ENCODE data around the gene TFB1M. TPM values are rescaled to one million over a fixed set of nuclear protein-coding genes. Genes with fewer than 3 reads are reported as not detected.

TFB1M gene
- total and polyA plus RNA-seq, 2 experiments from 2014 or later: 10.3 to 11.2 TPM

- no peak overlapping the region for H3K27ac ChIP-seq
- H3K4me2 ChIP-seq: no peak overlapping the region
- no peak overlapping the region for H2AFZ ChIP-seq
- no peaks in the 10 kb centered on the region for H3K27me3 ChIP-seq
- peaks cover 7% of the 10 kb centered on the region for H3K4me1 ChIP-seq (ENCODE audit: insufficient read depth)
- TF ChIP-seq, protein P1, sequence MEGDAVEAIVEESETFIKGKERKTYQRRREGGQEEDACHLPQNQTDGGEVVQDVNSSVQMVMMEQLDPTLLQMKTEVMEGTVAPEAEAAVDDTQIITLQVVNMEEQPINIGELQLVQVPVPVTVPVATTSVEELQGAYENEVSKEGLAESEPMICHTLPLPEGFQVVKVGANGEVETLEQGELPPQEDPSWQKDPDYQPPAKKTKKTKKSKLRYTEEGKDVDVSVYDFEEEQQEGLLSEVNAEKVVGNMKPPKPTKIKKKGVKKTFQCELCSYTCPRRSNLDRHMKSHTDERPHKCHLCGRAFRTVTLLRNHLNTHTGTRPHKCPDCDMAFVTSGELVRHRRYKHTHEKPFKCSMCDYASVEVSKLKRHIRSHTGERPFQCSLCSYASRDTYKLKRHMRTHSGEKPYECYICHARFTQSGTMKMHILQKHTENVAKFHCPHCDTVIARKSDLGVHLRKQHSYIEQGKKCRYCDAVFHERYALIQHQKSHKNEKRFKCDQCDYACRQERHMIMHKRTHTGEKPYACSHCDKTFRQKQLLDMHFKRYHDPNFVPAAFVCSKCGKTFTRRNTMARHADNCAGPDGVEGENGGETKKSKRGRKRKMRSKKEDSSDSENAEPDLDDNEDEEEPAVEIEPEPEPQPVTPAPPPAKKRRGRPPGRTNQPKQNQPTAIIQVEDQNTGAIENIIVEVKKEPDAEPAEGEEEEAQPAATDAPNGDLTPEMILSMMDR (IDR thresholded peaks at IDR 0.05; ENCODE audit: poor library complexity): no peak
- TF ChIP-seq EZH2 (IDR thresholded peaks at IDR 0.05; ENCODE audit: borderline replicate concordance) (no peak), EZH2phosphoT487 (IDR thresholded peaks at IDR 0.05; ENCODE audit: low read depth, severe bottlenecking, unreplicated experiment) (no peak)
- no peaks in the 10 kb centered on the region for H3K36me3 ChIP-seq (replicated peaks; ENCODE audit: insufficient read depth, low read depth)
- peaks cover 4% of the 10 kb centered on the region for H3K79me2 ChIP-seq
- DNase-seq (ENCODE audit: low spot score): no peak
- H4K20me1 ChIP-seq (ENCODE audit: insufficient read depth, poor library complexity, severe bottlenecking): no peaks in the 10 kb centered on the region
- no peaks in the 10 kb centered on the region for H3K9me3 ChIP-seq (ENCODE audit: low read depth)
- no peak overlapping the region for H3K4me3 ChIP-seq
- no peaks in the 10 kb centered on the region for H3K9me2 ChIP-seq (replicated peaks; ENCODE audit: insufficient read depth)
Measured at GRCh38 chr6:155324993-155325392, 10.7 kb upstream of the TFB1M start.

GRCh38 chr6:155324172-155324571 is 9.9 kb upstream of the TFB1M start:
- H3K36me3 ChIP-seq (replicated peaks; ENCODE audit: insufficient read depth, low read depth): no peaks in the 10 kb centered on the region
- H4K20me1 ChIP-seq (ENCODE audit: insufficient read depth, poor library complexity, severe bottlenecking): no peaks in the 10 kb centered on the region
- H3K27ac ChIP-seq: no peak overlapping the region
- no peak overlapping the region for H2AFZ ChIP-seq
- no peak for DNase-seq (ENCODE audit: low spot score)
- H3K4me1 ChIP-seq (ENCODE audit: insufficient read depth): peaks cover 7% of the 10 kb centered on the region
- no peak overlapping the region for H3K4me2 ChIP-seq
- no peaks in the 10 kb centered on the region for H3K27me3 ChIP-seq
- WGBS (ENCODE audit: low lambda C conversion rate, missing lambda C conversion rate): 95% methylated on average over 2 of the region's 2 CpGs
- H3K9me3 ChIP-seq (ENCODE audit: low read depth): no peaks in the 10 kb centered on the region
- H3K4me3 ChIP-seq: no peak overlapping the region
- no peaks in the 10 kb centered on the region for H3K9me2 ChIP-seq (replicated peaks; ENCODE audit: insufficient read depth)
- TF ChIP-seq EZH2 (IDR thresholded peaks at IDR 0.05; ENCODE audit: borderline replicate concordance) (no peak), EZH2phosphoT487 (IDR thresholded peaks at IDR 0.05; ENCODE audit: low read depth, severe bottlenecking, unreplicated experiment) (no peak)
- TF ChIP-seq, protein P1 (IDR thresholded peaks at IDR 0.05; ENCODE audit: poor library complexity): no peak
- peaks cover 4% of the 10 kb centered on the region for H3K79me2 ChIP-seq

DNA sequence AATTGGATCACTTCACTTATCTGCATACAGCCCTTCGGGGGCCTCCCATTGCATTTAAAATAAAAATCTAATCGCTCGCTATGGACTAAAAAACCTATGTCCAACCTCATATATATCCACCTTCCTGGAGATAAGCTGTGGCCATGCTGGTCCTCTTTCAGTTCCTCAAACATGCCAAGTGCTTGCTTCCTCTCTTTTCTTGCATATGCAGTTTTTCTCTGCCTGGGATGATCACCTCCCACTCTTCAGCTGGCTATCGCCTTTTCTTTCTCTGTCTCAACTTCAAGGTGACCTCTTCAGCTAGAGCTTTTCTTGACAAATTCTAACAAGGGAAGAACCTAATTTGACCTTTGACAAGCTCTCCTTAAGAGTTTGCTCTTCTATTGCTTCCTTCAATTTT is 5.6 kb upstream of the TFB1M start:
- H3K27ac ChIP-seq: no peak overlapping the region
- no peaks in the 10 kb centered on the region for H3K36me3 ChIP-seq (replicated peaks; ENCODE audit: insufficient read depth, low read depth)
- WGBS (ENCODE audit: low lambda C conversion rate, missing lambda C conversion rate): 96% methylated on average over 4 of the region's 4 CpGs
- no peaks in the 10 kb centered on the region for H3K4me1 ChIP-seq (ENCODE audit: insufficient read depth)
- H4K20me1 ChIP-seq (ENCODE audit: insufficient read depth, poor library complexity, severe bottlenecking): no peaks in the 10 kb centered on the region
- H3K27me3 ChIP-seq: no peaks in the 10 kb centered on the region
- no peak for DNase-seq (ENCODE audit: low spot score)
- H3K79me2 ChIP-seq: no peaks in the 10 kb centered on the region
- H3K9me3 ChIP-seq (ENCODE audit: low read depth): no peaks in the 10 kb centered on the region
- H2AFZ ChIP-seq: no peak overlapping the region
- TF ChIP-seq, protein P1 (IDR thresholded peaks at IDR 0.05; ENCODE audit: poor library complexity): no peak
- TF ChIP-seq EZH2phosphoT487 (IDR thresholded peaks at IDR 0.05; ENCODE audit: low read depth, severe bottlenecking, unreplicated experiment): no peak
- TF ChIP-seq EZH2 (IDR thresholded peaks at IDR 0.05; ENCODE audit: borderline replicate concordance): no peak
- H3K4me2 ChIP-seq: no peak overlapping the region
- no peak overlapping the region for H3K4me3 ChIP-seq
- H3K9me2 ChIP-seq (replicated peaks; ENCODE audit: insufficient read depth): no peaks in the 10 kb centered on the region

GRCh38 chr6:155317186-155317585 is 2.9 kb upstream of the TFB1M start:
- peaks cover 4% of the 10 kb centered on the region for H3K4me1 ChIP-seq (ENCODE audit: insufficient read depth)
- 91% methylated on average over 1 of the region's 1 CpG for WGBS (ENCODE audit: low lambda C conversion rate, missing lambda C conversion rate)
- H4K20me1 ChIP-seq (ENCODE audit: insufficient read depth, poor library complexity, severe bottlenecking): no peaks in the 10 kb centered on the region
- H3K4me2 ChIP-seq: no peak overlapping the region
- no peaks in the 10 kb centered on the region for H3K9me2 ChIP-seq (replicated peaks; ENCODE audit: insufficient read depth)
- TF ChIP-seq EZH2 (IDR thresholded peaks at IDR 0.05; ENCODE audit: borderline replicate concordance) (no peak), EZH2phosphoT487 (IDR thresholded peaks at IDR 0.05; ENCODE audit: low read depth, severe bottlenecking, unreplicated experiment) (no peak)
- TF ChIP-seq, protein P1 (IDR thresholded peaks at IDR 0.05; ENCODE audit: poor library complexity): peak; percentile 14
- no peak overlapping the region for H3K4me3 ChIP-seq
- H2AFZ ChIP-seq: no peak overlapping the region
- no peak for DNase-seq (ENCODE audit: low spot score)
- no peaks in the 10 kb centered on the region for H3K9me3 ChIP-seq (ENCODE audit: low read depth)
- H3K36me3 ChIP-seq (replicated peaks; ENCODE audit: insufficient read depth, low read depth): no peaks in the 10 kb centered on the region
- no peaks in the 10 kb centered on the region for H3K27me3 ChIP-seq
- H3K79me2 ChIP-seq: peaks cover 17% of the 10 kb centered on the region
- no peak overlapping the region for H3K27ac ChIP-seq

All from hepatocyte (in vitro differentiated cells).